GM18951 (cell line): Measurements from ENCODE around the gene KLHL22.
A peak's percentile ranks its signal among the peaks of the same experiment; 100 is the strongest.
"Not testable (repeated sequence)": the region's sequence is repeated elsewhere in the genome, so short reads cannot be mapped to it uniquely, and the experiment has no call there.

Experiments
- POLR2A ChIP-seq: IDR thresholded peaks from 4 replicates; pipeline ENCODE4 v1.6.1; 2011; ENCODE audit warnings: mild to moderate bottlenecking; ENCODE audit not compliant: insufficient read length, insufficient read depth; ENCODE audit errors: extremely low read depth
- in situ Hi-C: fragments of 300-500 bp; cut with MboI; formaldehyde crosslinking; loops from one replicate; pipeline ENCODE4 v1.12.0; 2022; ENCODE audit warnings: low sequenced_read_pairs, mixed read lengths, inconsistent platforms; ENCODE audit not compliant: unreplicated experiment

Gene KLHL22

DNA sequence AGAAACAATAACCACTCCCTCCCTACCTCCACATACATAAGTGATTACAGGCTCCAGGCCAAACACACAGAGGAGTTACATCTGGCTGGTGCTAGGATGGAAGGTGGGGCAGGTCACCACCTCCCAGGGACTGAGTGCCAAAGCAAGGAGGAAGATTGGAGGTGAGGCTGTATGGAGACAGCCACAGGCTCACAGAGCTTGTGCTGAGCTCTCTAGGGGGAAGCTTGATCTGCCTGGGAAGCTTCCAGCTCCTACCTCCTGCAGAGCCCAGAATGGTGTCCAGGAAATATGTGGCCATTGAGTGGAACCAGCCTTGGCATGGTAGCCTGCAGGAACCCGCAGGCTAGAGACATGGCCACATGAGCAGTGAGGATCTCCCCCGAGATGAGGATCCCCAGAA, 8.2 kb upstream of the KLHL22 start:
- no peak for TF ChIP-seq POLR2A
- in situ Hi-C loops: no loop called here

DNA sequence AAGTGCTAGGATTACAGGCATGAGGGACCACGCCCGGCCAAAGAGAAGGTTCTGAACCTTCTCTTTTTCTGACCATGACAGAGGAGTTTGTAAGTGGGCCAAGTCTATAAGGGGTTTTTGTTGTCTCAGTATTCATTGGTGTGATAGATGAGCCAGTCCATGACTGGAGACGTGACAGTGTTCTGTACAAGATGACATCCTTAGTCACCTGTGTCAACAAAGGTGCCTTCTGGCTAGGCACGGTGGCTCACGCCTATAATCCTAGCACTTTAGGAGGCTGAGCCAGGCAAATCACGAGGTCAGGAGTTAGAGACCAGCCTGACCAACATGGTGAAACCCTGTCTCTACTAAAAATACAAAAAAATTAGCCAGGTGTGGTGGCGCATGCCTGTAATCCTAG, 4.2 kb upstream of the KLHL22 start:
- in situ Hi-C loops: no loop called here

DNA sequence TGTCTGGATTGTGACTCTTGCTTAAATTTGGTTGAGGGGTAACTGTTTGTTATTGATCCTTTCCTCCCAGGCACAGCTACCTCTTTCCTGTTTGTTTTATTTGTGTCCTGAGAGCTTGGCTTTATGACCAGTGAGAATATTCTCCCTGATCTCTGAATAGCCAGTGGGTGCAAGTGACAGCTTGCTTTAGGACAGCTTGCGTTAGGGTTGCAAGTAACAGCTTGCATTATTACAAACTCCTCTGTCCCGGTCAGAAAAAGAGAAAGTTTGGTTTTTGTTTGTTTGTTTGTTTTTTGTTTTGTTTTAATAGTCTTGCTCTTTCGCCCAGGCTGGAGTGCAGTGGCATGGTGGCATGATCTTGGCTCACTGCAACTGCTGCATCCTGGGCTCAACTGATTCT, 3.3 kb upstream of the KLHL22 start:
- in situ Hi-C loops: no loop called here
- no peak for TF ChIP-seq POLR2A

More for the DNA sequence above, 4.2 kb upstream of the KLHL22 start:
- TF ChIP-seq POLR2A: no peak

GRCh38 chr22:20497426-20497825, 1.8 kb upstream of the KLHL22 start:
- TF ChIP-seq POLR2A: no peak
- in situ Hi-C loops: no loop called here

- peak; percentile 58 for TF ChIP-seq POLR2A
- in situ Hi-C loops: no loop called here
Measured at GRCh38 chr22:20495861-20496681, 476 bp upstream of the KLHL22 start.

DNA sequence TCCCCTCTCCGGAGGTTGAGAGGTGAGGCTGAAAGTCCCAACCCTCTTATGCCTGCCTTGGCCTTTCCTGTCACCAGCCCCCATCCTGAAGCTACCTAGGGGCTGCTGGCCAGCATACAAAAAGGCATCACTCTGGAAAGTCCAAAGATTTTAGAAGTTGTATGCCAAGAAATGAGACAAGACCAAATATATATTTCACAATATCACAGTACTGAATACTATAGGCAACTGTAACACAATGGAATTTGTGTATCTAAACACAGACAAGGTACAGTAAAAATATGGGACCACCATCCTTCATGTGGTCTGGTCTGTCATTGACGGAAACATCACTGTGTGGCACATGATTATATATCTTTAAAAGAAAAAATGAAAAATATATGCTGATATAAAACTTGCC, 4.2 kb downstream of the KLHL22 start:
- in situ Hi-C loops: no loop called here
- TF ChIP-seq POLR2A: no peak

- in situ Hi-C loops: no loop called here
Measured at GRCh38 chr22:20490941-20491307, 4.7 kb downstream of the KLHL22 start.

GRCh38 chr22:20490183-20490940, 5.2 kb downstream of the KLHL22 start:
- no peak for TF ChIP-seq POLR2A
- in situ Hi-C loops: no loop called here

More at GRCh38 chr22:20490941-20491307, 4.7 kb downstream of the KLHL22 start:
- no peak for TF ChIP-seq POLR2A

- in situ Hi-C loops: no loop called here
- no peak for TF ChIP-seq POLR2A
Measured at GRCh38 chr22:20488946-20489345, 6.6 kb downstream of the KLHL22 start.

GRCh38 chr22:20487715-20488114, 7.9 kb downstream of the KLHL22 start:
- TF ChIP-seq POLR2A: no peak
- in situ Hi-C loops: no loop called here

GRCh38 chr22:20486229-20486628, 9.4 kb downstream of the KLHL22 start:
- in situ Hi-C loops: no loop called here
- no peak for TF ChIP-seq POLR2A

DNA sequence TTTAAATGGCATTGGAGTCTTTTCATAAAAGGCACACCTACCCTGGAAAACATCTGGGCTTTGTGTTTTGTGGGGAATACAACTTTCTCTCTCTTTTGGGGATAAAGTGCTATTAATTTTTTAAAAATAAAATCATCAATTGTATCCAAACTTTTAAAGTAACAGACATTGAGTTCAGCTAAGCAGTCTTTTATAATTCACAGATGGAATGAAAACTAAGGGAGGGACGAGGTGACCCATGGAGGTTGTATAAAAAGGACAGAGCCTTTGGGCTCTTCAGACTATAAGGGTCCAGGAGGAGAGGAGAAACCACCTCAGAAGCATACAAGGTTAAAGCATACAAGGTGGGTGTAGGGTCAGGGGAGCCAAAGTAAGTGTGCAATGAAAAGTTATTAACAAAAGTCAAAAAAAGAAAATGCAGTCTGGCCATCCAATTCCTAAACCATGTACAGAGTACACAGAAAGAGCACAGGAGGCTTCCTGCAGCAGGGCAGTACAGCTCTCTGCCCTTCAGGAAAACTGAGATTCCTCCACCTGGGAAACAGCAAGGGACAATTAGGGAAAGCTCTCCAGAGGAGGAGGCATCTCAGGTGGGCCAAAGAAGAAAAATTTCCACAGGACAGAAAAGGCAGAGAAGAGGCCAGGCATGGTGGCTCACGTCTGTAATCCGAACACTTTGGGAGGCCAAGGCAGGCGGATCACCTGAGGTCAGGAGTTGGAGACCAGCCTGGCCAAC, 10.5 kb downstream of the KLHL22 start:
- in situ Hi-C loops: no loop called here
- no peak for TF ChIP-seq POLR2A

GRCh38 chr22:20483771-20484170, 11.8 kb downstream of the KLHL22 start:
- in situ Hi-C loops: no loop called here
- no peak for TF ChIP-seq POLR2A

GRCh38 chr22:20483143-20483506, 12.5 kb downstream of the KLHL22 start:
- in situ Hi-C loops: not testable (repeated sequence)
